RKO (cell line): Measurements from ENCODE around the gene TMPRSS6.
A peak's percentile ranks its signal among the peaks of the same experiment; 100 is the strongest.

ENCODE experiments used
- DNase-seq: peaks from one replicate; pipeline ENCODE4 v3.0.0-alpha.2; 2016; ENCODE audit warnings: low spot score

The TMPRSS6 gene

GRCh38 chr22:37064553-37064952, 45.0 kb downstream of the TMPRSS6 start:
- no peak for DNase-seq

DNA sequence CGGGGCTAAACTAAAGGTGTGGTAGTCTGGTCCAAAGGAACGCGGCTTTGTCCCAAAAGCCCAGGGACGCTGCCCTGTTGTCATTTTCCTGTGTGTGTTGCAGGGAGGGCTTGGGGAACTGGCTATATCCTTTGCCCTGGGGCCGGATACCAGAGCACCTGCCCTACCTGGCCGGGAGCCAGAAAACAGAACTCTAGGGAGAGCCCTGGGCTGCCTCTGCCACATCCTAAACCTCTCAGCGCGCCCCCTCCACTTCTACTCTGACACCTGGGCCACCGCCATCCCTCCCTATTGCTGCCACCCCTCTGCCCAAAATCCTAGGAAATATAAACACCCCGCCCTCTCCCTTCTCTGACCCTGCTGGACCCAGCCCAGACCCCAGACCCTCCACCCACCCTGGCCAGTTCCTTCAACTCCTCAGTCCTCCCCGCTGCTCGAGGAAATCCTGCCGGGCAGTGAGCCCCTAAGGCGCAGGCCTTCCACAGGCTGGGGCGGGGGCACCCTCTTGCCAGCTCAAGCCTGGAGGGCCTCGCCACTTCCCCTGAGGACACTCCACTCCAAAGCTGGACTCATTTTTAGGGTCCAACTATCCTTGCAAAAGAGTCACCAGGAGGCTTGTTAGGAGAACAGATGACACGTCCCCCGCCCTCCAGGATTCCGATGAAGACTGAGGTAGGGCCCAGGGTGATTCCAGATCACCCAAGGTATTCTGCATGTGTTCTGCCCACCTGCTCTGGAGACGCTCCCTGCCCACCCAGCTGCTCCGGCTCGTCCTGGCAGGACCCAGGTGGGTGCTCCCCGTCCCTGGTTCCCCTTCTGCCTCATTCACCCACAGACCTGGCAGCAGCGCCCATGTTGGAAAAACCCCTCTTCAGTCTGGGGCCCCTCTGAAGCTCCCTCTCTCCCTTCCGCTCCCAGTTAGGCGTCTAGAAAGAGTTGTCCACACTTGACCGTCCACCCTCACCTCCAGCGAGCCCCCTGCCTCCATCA, 45.8 kb downstream of the TMPRSS6 start:
- no peak for DNase-seq

DNA sequence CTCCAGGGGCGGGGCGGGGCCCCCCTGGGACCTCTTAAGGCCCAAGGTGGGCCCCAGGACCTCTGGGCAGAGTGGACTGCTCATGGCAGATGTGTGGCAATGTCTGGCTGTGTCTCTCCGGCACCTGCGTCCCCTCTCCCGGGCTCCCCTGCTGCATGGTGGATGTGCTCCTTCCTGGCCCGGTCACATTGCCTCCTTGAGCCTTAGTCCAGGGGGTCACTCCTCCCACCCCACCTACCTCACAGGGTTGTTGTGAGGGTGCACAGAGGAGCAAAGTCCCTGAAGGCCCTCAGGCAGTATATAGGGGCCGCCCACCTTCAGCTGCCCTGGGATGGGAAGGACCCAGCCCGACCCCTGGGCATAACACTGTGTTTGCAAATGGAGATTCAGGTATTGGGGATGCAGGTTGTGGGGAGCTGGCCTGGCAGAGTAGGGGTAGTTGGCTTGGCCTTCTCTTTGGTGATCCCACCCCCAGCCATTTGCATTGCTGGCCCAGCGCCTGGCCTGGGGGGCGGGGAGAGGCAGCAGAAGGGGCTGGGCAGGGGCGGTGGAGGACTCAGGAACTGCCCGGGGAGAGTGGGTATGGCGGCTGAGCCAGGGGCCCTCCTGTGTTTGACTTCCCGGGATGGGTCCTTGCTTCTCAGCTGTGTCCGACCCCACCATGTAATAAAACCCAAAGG, 46.7 kb downstream of the TMPRSS6 start:
- no peak for DNase-seq

DNA sequence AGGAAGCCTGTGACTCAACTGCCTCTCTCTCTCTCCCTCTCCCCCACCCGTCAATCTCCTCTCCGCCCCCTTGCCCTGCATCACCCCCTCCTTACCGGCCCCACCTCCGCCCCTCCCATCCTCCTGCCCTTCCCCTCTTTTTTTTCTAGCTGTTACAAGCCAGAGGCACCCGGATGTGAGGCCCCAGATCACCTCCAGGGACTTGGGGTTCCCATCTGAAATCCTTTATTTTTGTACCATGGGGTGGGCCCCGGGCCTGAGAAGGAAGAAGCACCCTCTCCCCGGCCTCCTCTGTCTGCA, 47.2 kb downstream of the TMPRSS6 start:
- no peak for DNase-seq

- DNase-seq = no peak
These were observed 47.7 kb downstream of the TMPRSS6 start for GRCh38 chr22:37061611-37062375.

- DNase-seq = no peak
These were observed 48.5 kb downstream of the TMPRSS6 start for GRCh38 chr22:37060801-37061610.

DNA sequence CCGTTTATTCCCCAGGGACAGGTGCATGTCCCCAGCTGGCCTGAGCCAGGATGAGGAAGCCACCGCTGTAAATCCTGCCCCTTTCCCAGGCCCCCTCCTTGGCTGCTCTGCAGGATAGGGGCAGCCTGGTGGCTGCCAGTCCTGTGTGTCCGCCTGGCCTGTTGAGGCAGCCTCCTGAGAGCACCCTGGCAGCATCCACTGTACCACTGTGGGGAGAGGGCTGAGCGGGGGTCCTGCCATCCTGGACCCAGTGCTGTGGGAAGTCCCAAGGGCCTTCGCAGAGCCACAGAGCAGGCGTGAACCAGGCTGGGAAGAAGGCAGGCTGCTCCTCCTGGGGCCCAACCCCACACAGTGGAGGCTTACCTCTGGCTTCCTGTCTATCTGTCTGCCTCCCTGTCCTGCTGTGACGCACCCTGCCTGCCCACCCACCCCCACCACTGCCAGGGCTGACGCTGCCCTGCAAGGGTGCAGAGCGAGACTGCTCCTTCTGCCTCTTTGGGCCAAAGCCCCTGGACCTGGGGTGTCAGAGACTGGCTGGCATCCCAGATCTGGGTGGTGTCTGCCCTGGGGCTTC, 49.5 kb downstream of the TMPRSS6 start:
- DNase-seq = no peak

GRCh38 chr22:37058917-37059701, 50.4 kb downstream of the TMPRSS6 start:
- DNase-seq = no peak

GRCh38 chr22:37057796-37058510, 51.6 kb downstream of the TMPRSS6 start:
- no peak for DNase-seq

DNA sequence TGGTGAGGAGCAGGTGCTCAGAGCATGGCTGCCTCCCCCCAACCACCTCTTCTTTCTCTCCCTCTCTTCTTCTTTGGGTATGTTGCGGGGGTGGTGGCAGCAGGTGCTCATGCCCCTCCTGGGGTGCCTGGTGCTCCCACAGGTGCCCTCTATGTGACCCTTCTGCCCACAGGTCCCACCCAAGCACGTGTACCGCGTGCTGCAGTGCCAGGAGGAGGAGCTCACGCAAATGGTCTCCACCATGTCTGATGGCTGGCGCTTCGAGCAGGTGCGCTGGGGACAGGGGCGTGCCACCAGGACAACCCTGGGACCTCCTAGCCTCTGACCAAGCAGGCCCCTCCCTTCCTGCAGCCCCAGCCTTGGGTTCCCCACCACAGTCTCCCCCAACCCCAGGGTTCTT, 52.3 kb downstream of the TMPRSS6 start:
- DNase-seq = no peak

- DNase-seq = no peak
These were observed 53.3 kb downstream of the TMPRSS6 start for GRCh38 chr22:37056246-37056645.

DNA sequence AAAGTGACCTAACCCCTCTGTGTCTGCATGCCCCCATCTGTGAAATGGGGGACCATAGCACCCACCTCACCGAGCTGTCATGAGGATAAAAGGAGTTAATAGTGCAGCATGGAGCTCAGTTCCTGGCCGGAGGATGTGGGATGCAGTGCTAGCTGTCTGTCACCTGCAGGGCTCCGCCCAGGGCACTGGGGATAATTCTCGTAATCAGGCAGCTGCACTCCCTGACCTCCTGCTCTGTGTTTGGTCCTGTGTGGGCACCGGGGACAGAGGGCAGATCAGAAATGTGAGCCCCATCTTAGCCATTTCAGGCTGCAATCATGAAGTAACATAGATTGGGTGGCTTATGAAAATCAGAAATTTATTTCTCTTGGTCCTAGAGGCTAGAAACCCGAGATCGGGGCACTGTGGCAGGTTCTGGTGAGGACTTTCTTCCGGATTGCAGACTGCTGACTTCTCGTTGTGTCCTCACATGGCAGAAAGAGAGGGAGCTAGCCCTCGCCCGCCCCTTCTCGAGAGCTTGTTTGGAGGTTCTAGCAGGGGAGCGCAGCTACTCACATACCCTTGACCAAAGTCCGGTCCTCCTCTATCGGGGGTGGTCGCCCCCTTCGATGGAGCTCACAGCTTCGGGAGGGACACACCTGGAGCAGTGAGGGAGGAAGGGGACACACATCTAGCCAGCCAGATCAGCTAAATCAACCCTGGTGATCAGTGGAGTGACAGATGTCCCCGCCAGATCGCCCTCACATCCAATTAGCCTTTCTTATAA, 54.7 kb downstream of the TMPRSS6 start:
- no peak for DNase-seq

- DNase-seq = no peak
These were observed 55.5 kb downstream of the TMPRSS6 start for GRCh38 chr22:37054056-37054395.

DNA sequence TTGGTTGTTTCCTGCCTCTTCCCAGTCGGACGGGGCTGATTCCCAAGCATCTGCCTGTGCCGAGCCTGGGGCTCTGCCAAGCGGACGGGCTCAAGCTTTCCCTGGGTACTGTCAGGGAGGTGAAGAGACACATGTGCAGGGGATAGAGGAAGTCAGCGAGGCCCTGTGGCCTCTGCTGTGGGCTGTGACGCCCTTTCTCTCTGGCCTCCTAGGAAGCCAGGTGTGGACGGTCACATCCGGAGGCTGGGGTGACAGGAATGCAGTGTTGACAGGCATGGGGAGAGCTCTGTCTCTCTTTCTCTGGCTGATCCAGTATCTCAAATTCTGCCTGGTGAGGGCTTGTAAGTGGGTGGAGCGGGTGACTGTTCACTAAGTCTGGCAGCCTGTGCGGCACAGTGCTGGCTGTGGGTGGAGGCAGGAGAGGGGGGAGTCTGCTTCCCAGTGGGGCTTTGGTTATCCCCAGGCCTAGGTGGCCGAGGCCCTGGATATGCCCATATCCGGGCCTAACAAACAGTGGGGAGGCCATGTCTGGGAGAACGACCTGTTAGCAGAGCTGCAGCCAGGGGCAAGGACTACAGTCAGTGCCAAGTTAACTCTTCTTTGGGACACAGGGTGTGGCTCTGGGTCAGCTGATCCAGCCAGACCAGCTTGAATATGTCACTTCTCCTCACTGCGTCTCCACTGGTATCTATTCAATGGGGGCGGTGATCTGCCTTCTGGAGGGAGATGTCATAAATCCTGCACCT, 56.0 kb downstream of the TMPRSS6 start:
- no peak for DNase-seq

- no peak for DNase-seq
These were observed 56.9 kb downstream of the TMPRSS6 start for GRCh38 chr22:37052386-37053309.

- peak; percentile 73 for DNase-seq
These were observed 57.8 kb downstream of the TMPRSS6 start, which contains the start of gene KCTD17 for GRCh38 chr22:37051391-37052385. Gene KCTD17, plus strand, starts transcription at chr22:37051742. Its CDS starts 19 bp downstream, at chr22:37051761.
